CD8-positive, alpha-beta memory T cell (primary cell): ENCODE data around the gene CALCOCO2. TPM values are rescaled to one million over a fixed set of nuclear protein-coding genes. Genes with fewer than 3 reads are reported as not detected.

Experiments used
- CTCF ChIA-PET: fragments of 350-600 bp; sonication (Branson Sonifier 250); formaldehyde crosslinking; loops from one replicate; lab custom pipeline; 2021; ENCODE audit warnings: antibody characterized with exemption; lab: Charles Lee
- POLR2A ChIA-PET: fragments of 350-600 bp; sonication (Branson Sonifier 250); formaldehyde crosslinking; loops from one replicate; lab custom pipeline; 2021; ENCODE audit warnings: antibody characterized with exemption; lab: Charles Lee
- DNase-seq, 5 donors: peaks; one replicate each; pipeline versions ENCODE4 v3.0.0 to v3.0.0-alpha.2; 2020 to 2022; ENCODE audit warnings: mixed read lengths in 1 of 5
- H3K27ac ChIP-seq: one replicate; pipeline ENCODE4 v1.7.0; 2013; ENCODE audit warnings: low read depth, mild to moderate bottlenecking, low read length, moderate library complexity
- H3K27me3 ChIP-seq: 2 replicates; pipeline ENCODE4 v1.7.0; 2013; ENCODE audit warnings: low read length, mild to moderate bottlenecking; ENCODE audit not compliant: insufficient read depth, poor library complexity, severe bottlenecking
- H3K36me3 ChIP-seq: 2 replicates; pipeline ENCODE4 v1.7.0; 2013; ENCODE audit warnings: mild to moderate bottlenecking, low read length, moderate library complexity; ENCODE audit not compliant: insufficient read depth
- H3K4me1 ChIP-seq: 2 replicates; pipeline ENCODE4 v1.7.0; 2013; ENCODE audit warnings: mild to moderate bottlenecking, low read length, moderate library complexity; ENCODE audit not compliant: insufficient read depth
- H3K4me3 ChIP-seq: 2 replicates; pipeline ENCODE4 v1.7.0; 2013; ENCODE audit warnings: mild to moderate bottlenecking, low read length
- H3K9me3 ChIP-seq: 2 replicates; pipeline ENCODE4 v1.7.0; 2013; ENCODE audit warnings: mild to moderate bottlenecking, low read length
- H3K27ac Mint-ChIP-seq, 8 donors: one replicate each; pipeline ENCODE4 v1.8.0; 2020 to 2021; ENCODE audit warnings: mixed read lengths in 8 of 8, mild to moderate bottlenecking in 6 of 8, inconsistent platforms in 3 of 8, moderate library complexity in 3 of 8
- H3K27me3 Mint-ChIP-seq, 2 donors: one replicate each; pipeline ENCODE4 v1.8.0; 2020 to 2021; ENCODE audit warnings: mixed read lengths in 2 of 2, mild to moderate bottlenecking in 1 of 2, moderate library complexity in 1 of 2
- H3K36me3 Mint-ChIP-seq, 3 donors: one replicate each; pipeline ENCODE4 v1.8.0; 2020 to 2021; ENCODE audit warnings: mixed read lengths in 3 of 3, inconsistent platforms in 1 of 3, mild to moderate bottlenecking in 1 of 3
- H3K4me1 Mint-ChIP-seq, 3 donors: one replicate each; pipeline ENCODE4 v1.8.0; 2020 to 2021; ENCODE audit warnings: mixed read lengths in 3 of 3, inconsistent platforms in 1 of 3, mild to moderate bottlenecking in 1 of 3
- H3K4me3 Mint-ChIP-seq, 7 donors: one replicate each; pipeline ENCODE4 v1.8.0; 2020 to 2021; ENCODE audit warnings: mixed read lengths in 7 of 7, mild to moderate bottlenecking in 6 of 7, moderate library complexity in 4 of 7, inconsistent platforms in 2 of 7
- H3K9me3 Mint-ChIP-seq, 5 donors: one replicate each; pipeline ENCODE4 v1.8.0; 2020 to 2022; ENCODE audit warnings: mixed read lengths in 5 of 5, mild to moderate bottlenecking in 3 of 5, moderate library complexity in 2 of 5, inconsistent platforms in 1 of 5
- polyA plus RNA-seq: library from polyadenylated mRNA; unstranded; fragments of 300-500 nt; fragmentation: Illumina TruSeq; gene quantifications from one replicate; pipeline ENCODE4 v1.2.3, GENCODE V29; 2021
- total RNA-seq, 2 experiments: library from RNA; stranded (reverse); gene quantifications; one replicate each; pipeline ENCODE4 v1.2.3, GENCODE V29; 2021

Gene CALCOCO2
- total and polyA plus RNA-seq, 3 experiments from 2014 or later: 57.4 to 182 (median 61.8) TPM

- H3K4me1 Mint-ChIP-seq: peaks cover 0 to 7% (median 3%) of the 10 kb centered on the region in 3 donors
- no peak overlapping the region for H3K27ac ChIP-seq
- H3K36me3 ChIP-seq: no peaks in the 10 kb centered on the region
- ChIA-PET POLR2A (interaction anchor here (0.8 to 0.9 kb wide), 3 partner anchors 65 to 200 kb away, joined by 3 read pairs; no protein-coding TSS in a partner anchor), CTCF (interaction anchor here (0.6 to 6.1 kb wide), 43 partner anchors 8 to 224 kb away, joined by 3 to 214 read pairs (median 5); partner anchors contain the start of genes ATP5MC1, TTLL6 and UBE2Z)
- H3K27ac Mint-ChIP-seq: no peak overlapping the region
- H3K9me3 ChIP-seq: no peaks in the 10 kb centered on the region
- peak; percentile 28 to 72 (median 59) for DNase-seq
- no peaks in the 10 kb centered on the region for H3K36me3 Mint-ChIP-seq
- no peak overlapping the region for H3K4me3 ChIP-seq
- H3K4me1 ChIP-seq: no peaks in the 10 kb centered on the region
- H3K27me3 ChIP-seq: peaks cover 4% of the 10 kb centered on the region
- no peak overlapping the region for H3K4me3 Mint-ChIP-seq
- peaks cover 8 to 9% of the 10 kb centered on the region in 2 donors for H3K27me3 Mint-ChIP-seq
- no peaks in the 10 kb centered on the region for H3K9me3 Mint-ChIP-seq
These were observed 48.4 kb downstream of the CALCOCO2 start for GRCh38 chr17:48878920-48879898.

GRCh38 chr17:48882272-48882671, 51.4 kb downstream of the CALCOCO2 start:
- H3K9me3 Mint-ChIP-seq: no peaks in the 10 kb centered on the region
- H3K27me3 ChIP-seq: peaks cover 4% of the 10 kb centered on the region
- H3K36me3 ChIP-seq: no peaks in the 10 kb centered on the region
- H3K4me1 ChIP-seq: no peaks in the 10 kb centered on the region
- peaks cover 3 to 5% of the 10 kb centered on the region in 2 donors for H3K27me3 Mint-ChIP-seq
- H3K4me1 Mint-ChIP-seq: peaks cover 4 to 14% (median 7%) of the 10 kb centered on the region in 3 donors
- POLR2A ChIA-PET: no interaction called here
- H3K9me3 ChIP-seq: no peaks in the 10 kb centered on the region
- H3K4me3 Mint-ChIP-seq: peak overlapping the region in 1 of 7 donors; percentile 10
- no peak overlapping the region for H3K27ac ChIP-seq
- no peak for DNase-seq
- no peaks in the 10 kb centered on the region for H3K36me3 Mint-ChIP-seq
- CTCF ChIA-PET: interaction anchor here (0.6 to 6.1 kb wide), 5 partner anchors 9 to 151 kb away, joined by 3 to 214 read pairs (median 3); partner anchors contain the start of gene TTLL6
- H3K27ac Mint-ChIP-seq: no peak overlapping the region
- H3K4me3 ChIP-seq: no peak overlapping the region

- H3K27ac Mint-ChIP-seq: no peak overlapping the region
- no peaks in the 10 kb centered on the region for H3K9me3 Mint-ChIP-seq
- Histone ChIP-seq H3K36me3 (no peaks in the 10 kb centered on the region), H3K9me3 (no peaks in the 10 kb centered on the region), H3K27me3 (peaks cover 4% of the 10 kb centered on the region), H3K27ac (no peak overlapping the region), H3K4me3 (no peak overlapping the region), H3K4me1 (no peaks in the 10 kb centered on the region)
- ChIA-PET CTCF (interaction anchor here (1.4 to 2.2 kb wide), 7 partner anchors 10 to 204 kb away, joined by 3 to 20 read pairs (median 4); partner anchors contain the start of gene ATP5MC1), POLR2A (no interaction called here)
- peaks cover 0 to 3% of the 10 kb centered on the region in 2 donors for H3K27me3 Mint-ChIP-seq
- H3K4me1 Mint-ChIP-seq: peaks cover 4 to 14% (median 7%) of the 10 kb centered on the region in 3 donors
- DNase-seq: no peak
- H3K4me3 Mint-ChIP-seq: no peak overlapping the region
- H3K36me3 Mint-ChIP-seq: no peaks in the 10 kb centered on the region
These were observed 52.3 kb downstream of the CALCOCO2 start for GRCh38 chr17:48883171-48883570.

GRCh38 chr17:48890086-48890485, 59.3 kb downstream of the CALCOCO2 start:
- Histone ChIP-seq H3K27ac (no peak overlapping the region), H3K4me1 (peaks cover 20% of the 10 kb centered on the region), H3K4me3 (no peak overlapping the region), H3K9me3 (no peaks in the 10 kb centered on the region), H3K27me3 (no peaks in the 10 kb centered on the region), H3K36me3 (peaks cover 3% of the 10 kb centered on the region)
- no peaks in the 10 kb centered on the region for H3K27me3 Mint-ChIP-seq
- H3K27ac Mint-ChIP-seq: peak overlapping the region in 1 of 8 donors; percentile 81
- H3K4me1 Mint-ChIP-seq: peaks cover 24 to 31% (median 29%) of the 10 kb centered on the region in 3 donors
- no peak overlapping the region for H3K4me3 Mint-ChIP-seq
- DNase-seq: no peak
- CTCF ChIA-PET: interaction anchor here (1.3 to 3.0 kb wide), 3 partner anchors 10 to 211 kb away, joined by 3 to 15 read pairs (median 11); no protein-coding TSS in a partner anchor
- H3K9me3 Mint-ChIP-seq: no peaks in the 10 kb centered on the region
- H3K36me3 Mint-ChIP-seq: peaks cover 0 to 13% (median 0%) of the 10 kb centered on the region in 3 donors
- POLR2A ChIA-PET: no interaction called here

DNA sequence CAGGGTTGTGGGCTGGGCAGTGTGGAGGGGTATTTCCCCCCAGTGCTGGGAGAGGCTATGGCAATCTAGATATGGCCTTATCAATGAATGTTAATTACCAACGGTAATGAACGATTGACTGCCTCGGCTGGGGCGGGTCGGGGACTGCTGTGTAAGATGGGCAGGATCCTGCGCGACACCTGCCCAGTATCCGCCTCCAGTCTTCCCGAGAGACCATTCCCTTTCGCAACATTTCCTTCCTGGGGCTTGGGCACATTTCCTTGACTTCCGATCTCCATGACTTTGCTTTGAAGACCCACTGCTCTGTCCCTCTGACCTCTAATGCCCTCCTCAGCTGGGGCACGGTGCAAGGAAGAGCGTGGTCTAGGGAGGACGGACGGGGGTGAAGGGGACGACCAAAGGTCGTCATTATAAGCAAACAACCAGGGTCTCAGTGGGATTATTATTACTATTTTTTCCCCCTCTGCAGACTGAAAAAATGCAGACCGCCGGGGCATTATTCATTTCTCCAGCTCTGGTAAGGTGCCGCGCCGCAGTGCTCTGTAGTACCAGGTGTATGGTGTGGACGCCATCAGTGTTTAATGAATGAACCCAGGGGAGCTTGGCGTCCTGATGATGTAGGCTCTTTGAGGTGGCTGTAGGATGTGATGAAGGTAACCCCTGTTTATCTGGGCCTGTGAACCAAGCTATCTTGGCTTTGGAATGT, 62.3 kb downstream of the CALCOCO2 start:
- H3K27me3 Mint-ChIP-seq: no peaks in the 10 kb centered on the region
- Histone ChIP-seq H3K4me3 (peak overlapping the region; percentile 71), H3K27ac (peak overlapping the region; percentile 84), H3K36me3 (peaks cover 8% of the 10 kb centered on the region), H3K9me3 (no peaks in the 10 kb centered on the region), H3K27me3 (no peaks in the 10 kb centered on the region), H3K4me1 (peaks cover 20% of the 10 kb centered on the region)
- H3K27ac Mint-ChIP-seq: peak overlapping the region; percentile 85 to 99 (median 98)
- H3K36me3 Mint-ChIP-seq: peaks cover 3 to 38% (median 3%) of the 10 kb centered on the region in 3 donors
- ChIA-PET CTCF (interaction anchor here (1.0 to 2.6 kb wide), 5 partner anchors 9 to 15 kb away, joined by 3 to 13 read pairs (median 7); partner anchors contain the start of gene UBE2Z), POLR2A (interaction anchor here (0.5 to 2.6 kb wide), 6 partner anchors 15 to 79 kb away, joined by 3 to 35 read pairs (median 4); partner anchors contain the start of genes SNF8 and UBE2Z)
- H3K9me3 Mint-ChIP-seq: no peaks in the 10 kb centered on the region
- H3K4me1 Mint-ChIP-seq: peaks cover 24 to 31% (median 29%) of the 10 kb centered on the region in 3 donors
- H3K4me3 Mint-ChIP-seq: peak overlapping the region; percentile 77 to 94 (median 92)
- peak in 1 of 5 donors; percentile 52 for DNase-seq

GRCh38 chr17:48893646-48894508, 63.0 kb downstream of the CALCOCO2 start:
- ChIA-PET POLR2A (interaction anchor here (0.5 to 2.6 kb wide), 3 partner anchors 14 to 80 kb away, joined by 3 to 35 read pairs (median 4); partner anchors contain the start of gene UBE2Z), CTCF (interaction anchor here (0.8 to 2.6 kb wide), 7 partner anchors 9 to 15 kb away, joined by 3 to 13 read pairs (median 7); partner anchors contain the start of gene UBE2Z)
- Histone ChIP-seq H3K9me3 (no peaks in the 10 kb centered on the region), H3K27me3 (no peaks in the 10 kb centered on the region), H3K4me1 (peaks cover 20% of the 10 kb centered on the region), H3K4me3 (peak overlapping the region; percentile 71), H3K36me3 (peaks cover 8% of the 10 kb centered on the region), H3K27ac (peak overlapping the region; percentile 84)
- peak overlapping the region; percentile 60 to 94 (median 92) for H3K4me3 Mint-ChIP-seq
- peaks cover 3 to 42% (median 3%) of the 10 kb centered on the region in 3 donors for H3K36me3 Mint-ChIP-seq
- peak overlapping the region; percentile 85 to 99 (median 98) for H3K27ac Mint-ChIP-seq
- no peaks in the 10 kb centered on the region for H3K27me3 Mint-ChIP-seq
- peaks cover 24 to 31% (median 29%) of the 10 kb centered on the region in 3 donors for H3K4me1 Mint-ChIP-seq
- no peaks in the 10 kb centered on the region for H3K9me3 Mint-ChIP-seq
- no peak for DNase-seq
